HG03045 (cell line): ENCODE measurements around the gene ZMYND19.
"Not testable (repeated sequence)": the region's sequence is repeated elsewhere in the genome, so short reads cannot be mapped to it uniquely, and the experiment has no call there.

Experiments
- ATAC-seq: cut with Tn5 transposase; IDR thresholded peaks from one replicate; pipeline ENCODE4 v1.9.1; 2021; ENCODE audit warnings: mild to moderate bottlenecking, moderate library complexity; ENCODE audit not compliant: unreplicated experiment

The ZMYND19 gene

GRCh38 chr9:137564134-137564533 is 26.2 kb downstream of the ZMYND19 start:
- ATAC-seq = no peak

GRCh38 chr9:137558127-137558526 is 32.2 kb downstream of the ZMYND19 start:
- no peak for ATAC-seq

GRCh38 chr9:137556069-137556838 is 34.1 kb downstream of the ZMYND19 start:
- ATAC-seq = no peak

- no peak for ATAC-seq
These were observed 35.1 kb downstream of the ZMYND19 start for GRCh38 chr9:137555179-137555578.

- no peak for ATAC-seq
These were observed 36.0 kb downstream of the ZMYND19 start for GRCh38 chr9:137554349-137554748.

GRCh38 chr9:137553654-137554053 is 36.7 kb downstream of the ZMYND19 start:
- ATAC-seq = not testable (repeated sequence)

- peak; percentile 7 for ATAC-seq
These were observed 38.1 kb downstream of the ZMYND19 start for GRCh38 chr9:137552022-137552768.

- ATAC-seq = peak; percentile 88
These were observed 38.9 kb downstream of the ZMYND19 start, which contains the start of gene MRPL41 for GRCh38 chr9:137551264-137552021. MRPL41 (plus strand) TSS chr9:137551879; CDS start chr9:137552082, 203 bp downstream.

- not testable (repeated sequence) for ATAC-seq
These were observed 39.4 kb downstream of the ZMYND19 start for GRCh38 chr9:137550958-137551263.

GRCh38 chr9:137550231-137550621 is 40.1 kb downstream of the ZMYND19 start, which contains the start of gene PNPLA7:
PNPLA7 (minus strand) TSS chr9:137550402; CDS start chr9:137550197, 205 bp downstream.
- ATAC-seq = no peak

- no peak for ATAC-seq
These were observed 42.4 kb downstream of the ZMYND19 start for GRCh38 chr9:137547687-137548543.

- no peak for ATAC-seq
These were observed 45.2 kb downstream of the ZMYND19 start for GRCh38 chr9:137545123-137545522.

- ATAC-seq = no peak
These were observed 46.0 kb downstream of the ZMYND19 start for GRCh38 chr9:137544176-137544760.

GRCh38 chr9:137543237-137543963 is 46.9 kb downstream of the ZMYND19 start:
- no peak for ATAC-seq

- no peak for ATAC-seq
These were observed 47.8 kb downstream of the ZMYND19 start for GRCh38 chr9:137542486-137542885.

- ATAC-seq = no peak
These were observed 49.8 kb downstream of the ZMYND19 start for GRCh38 chr9:137540536-137540935.

GRCh38 chr9:137538058-137538457 is 52.3 kb downstream of the ZMYND19 start:
- ATAC-seq = no peak

- not testable (repeated sequence) for ATAC-seq
These were observed 53.6 kb downstream of the ZMYND19 start for GRCh38 chr9:137536594-137537131.

GRCh38 chr9:137535120-137535428 is 55.2 kb downstream of the ZMYND19 start:
- no peak for ATAC-seq
